Skeletal muscle satellite cell (primary cell): Measurements from ENCODE around the gene MYH13. TPM values are rescaled to one million over a fixed set of nuclear protein-coding genes. Genes with fewer than 3 reads are reported as not detected.

Experiments
- H3K27me3 ChIP-seq: 2 replicates; pipeline ENCODE4 v1.7.0; 2013; ENCODE audit warnings: low read length; ENCODE audit not compliant: control insufficient read depth, insufficient read depth
- H3K36me3 ChIP-seq: 2 replicates; pipeline ENCODE4 v1.7.0; 2013; ENCODE audit warnings: mild to moderate bottlenecking, control low read depth, low read length; ENCODE audit not compliant: insufficient read depth
- H3K4me1 ChIP-seq: 2 replicates; pipeline ENCODE4 v1.7.0; 2013; ENCODE audit warnings: low read length; ENCODE audit not compliant: control insufficient read depth, insufficient read depth
- H3K4me2 ChIP-seq: 2 replicates; pipeline ENCODE4 v1.7.0; 2013; ENCODE audit warnings: mild to moderate bottlenecking, low read length
- H3K4me3 ChIP-seq: 2 replicates; pipeline ENCODE4 v1.7.0; 2013; ENCODE audit warnings: low read length
- H3K9ac ChIP-seq: 2 replicates; pipeline ENCODE4 v1.7.0; 2013; ENCODE audit warnings: mild to moderate bottlenecking, low read depth, low read length, moderate library complexity
- H3K9me3 ChIP-seq: replicated peaks from 2 replicates; pipeline ENCODE4 v1.7.0; 2013; ENCODE audit warnings: mild to moderate bottlenecking, control low read depth, low read length
- total RNA-seq: library from RNA; depleted of rRNA; stranded (reverse); fragments of >200 nt; gene quantifications from 2 replicates; pipeline ENCODE4 v1.2.3, GENCODE V29; 2012; rRNA removed

Gene MYH13
- under 0.01 TPM in 1 of 2 replicates, not detected in the other for total RNA-seq

- no peaks in the 10 kb centered on the region for H3K36me3 ChIP-seq
- H3K4me3 ChIP-seq: no peak within 1 kb of the TSS
- no peaks in the 10 kb centered on the region for H3K27me3 ChIP-seq
- H3K4me1 ChIP-seq: peaks cover 9% of the 10 kb centered on the region
- no peak within 1 kb of the TSS for H3K9ac ChIP-seq
- H3K4me2 ChIP-seq: no peak within 1 kb of the TSS
- H3K9me3 ChIP-seq: no peaks in the 10 kb centered on the region
These were observed at the start of gene MYH13 for GRCh38 chr17:10372906-10373305. MYH13 (minus strand) TSS chr17:10373006; CDS start chr17:10364530, 8,476 bp downstream.

- no peaks in the 10 kb centered on the region for H3K36me3 ChIP-seq
- H3K4me2 ChIP-seq: no peak within 1 kb of the TSS
- no peak within 1 kb of the TSS for H3K4me3 ChIP-seq
- no peaks in the 10 kb centered on the region for H3K4me1 ChIP-seq
- H3K27me3 ChIP-seq: no peaks in the 10 kb centered on the region
- no peak within 1 kb of the TSS for H3K9ac ChIP-seq
- H3K9me3 ChIP-seq: no peaks in the 10 kb centered on the region
These were observed 49.2 kb upstream of the MYH13 start, which contains the start of gene MYH8 for GRCh38 chr17:10421900-10422542. MYH8 (minus strand) TSS chr17:10421950; CDS start chr17:10420227, 1,723 bp downstream.

DNA sequence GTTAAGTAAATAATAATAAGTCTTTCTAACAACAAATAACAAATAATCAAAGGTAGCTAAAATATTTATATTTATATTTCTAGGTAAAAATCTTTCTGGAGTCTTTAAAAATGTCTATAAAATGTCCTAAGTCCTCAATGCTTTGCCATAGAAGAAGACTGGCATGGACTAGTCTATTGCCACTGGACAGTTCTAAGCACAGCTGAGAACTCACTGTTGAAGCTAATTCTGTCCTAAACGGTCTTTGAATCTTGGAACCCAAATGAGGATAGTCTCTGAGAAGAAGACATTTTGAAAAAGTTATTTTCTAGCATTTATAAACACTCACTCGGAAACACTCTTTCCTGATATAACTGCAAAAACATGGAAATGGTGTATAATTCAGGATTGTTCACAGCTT is 48.4 kb upstream of the MYH13 start:
- H3K4me2 ChIP-seq: no peak overlapping the region

GRCh38 chr17:10420811-10421210 is 48.0 kb upstream of the MYH13 start:
- no peak overlapping the region for H3K4me2 ChIP-seq

More for the DNA sequence above, 48.4 kb upstream of the MYH13 start:
- no peak overlapping the region for H3K4me3 ChIP-seq
- no peaks in the 10 kb centered on the region for H3K4me1 ChIP-seq
- H3K9ac ChIP-seq: no peak overlapping the region
- no peaks in the 10 kb centered on the region for H3K27me3 ChIP-seq
- H3K36me3 ChIP-seq: no peaks in the 10 kb centered on the region
- no peaks in the 10 kb centered on the region for H3K9me3 ChIP-seq

GRCh38 chr17:10417431-10417830 is 44.6 kb upstream of the MYH13 start:
- no peaks in the 10 kb centered on the region for H3K4me1 ChIP-seq
- no peaks in the 10 kb centered on the region for H3K36me3 ChIP-seq
- no peaks in the 10 kb centered on the region for H3K27me3 ChIP-seq
- H3K4me3 ChIP-seq: no peak overlapping the region
- H3K9ac ChIP-seq: no peak overlapping the region
- H3K4me2 ChIP-seq: no peak overlapping the region
- H3K9me3 ChIP-seq: no peaks in the 10 kb centered on the region

More at GRCh38 chr17:10420811-10421210, 48.0 kb upstream of the MYH13 start:
- Histone ChIP-seq H3K36me3 (no peaks in the 10 kb centered on the region), H3K9ac (no peak overlapping the region), H3K27me3 (no peaks in the 10 kb centered on the region), H3K4me3 (no peak overlapping the region), H3K9me3 (no peaks in the 10 kb centered on the region), H3K4me1 (no peaks in the 10 kb centered on the region)

- Histone ChIP-seq H3K27me3 (no peaks in the 10 kb centered on the region), H3K4me2 (peak overlapping the region; percentile 27), H3K9ac (no peak overlapping the region), H3K4me1 (no peaks in the 10 kb centered on the region), H3K4me3 (no peak overlapping the region), H3K9me3 (no peaks in the 10 kb centered on the region), H3K36me3 (no peaks in the 10 kb centered on the region)
These were observed 42.4 kb upstream of the MYH13 start for GRCh38 chr17:10415161-10415560.

DNA sequence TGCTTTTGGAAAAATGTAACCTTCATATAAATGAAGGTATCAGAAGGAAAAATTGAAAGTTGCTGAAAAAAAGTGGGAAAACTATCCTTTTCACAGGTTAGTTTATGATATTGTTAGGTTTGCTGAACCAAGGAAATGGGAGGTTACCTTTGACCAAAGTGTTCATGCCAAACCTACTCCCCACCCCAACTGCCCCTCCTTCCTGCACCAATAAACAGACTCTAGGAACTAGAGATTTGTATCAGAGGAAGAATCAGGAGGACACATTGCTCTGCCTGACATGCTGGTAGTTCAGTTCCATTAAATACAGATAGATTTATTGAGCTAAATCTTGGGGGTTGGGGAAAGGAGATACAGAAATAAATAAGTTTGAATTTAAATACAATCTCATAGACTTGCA is 30.8 kb upstream of the MYH13 start:
- Histone ChIP-seq H3K4me1 (no peaks in the 10 kb centered on the region), H3K4me3 (no peak overlapping the region), H3K36me3 (no peaks in the 10 kb centered on the region), H3K27me3 (no peaks in the 10 kb centered on the region), H3K9ac (no peak overlapping the region), H3K4me2 (no peak overlapping the region), H3K9me3 (no peaks in the 10 kb centered on the region)

GRCh38 chr17:10398352-10398751 is 25.5 kb upstream of the MYH13 start:
- H3K9ac ChIP-seq: no peak overlapping the region
- H3K27me3 ChIP-seq: no peaks in the 10 kb centered on the region
- H3K4me2 ChIP-seq: no peak overlapping the region
- H3K36me3 ChIP-seq: no peaks in the 10 kb centered on the region
- peaks cover 3% of the 10 kb centered on the region for H3K4me1 ChIP-seq
- no peaks in the 10 kb centered on the region for H3K9me3 ChIP-seq
- H3K4me3 ChIP-seq: no peak overlapping the region

- Histone ChIP-seq H3K36me3 (no peaks in the 10 kb centered on the region), H3K9ac (no peak overlapping the region), H3K4me2 (no peak overlapping the region), H3K9me3 (no peaks in the 10 kb centered on the region), H3K4me1 (peaks cover 3% of the 10 kb centered on the region), H3K4me3 (no peak overlapping the region), H3K27me3 (no peaks in the 10 kb centered on the region)
These were observed 23.8 kb upstream of the MYH13 start for GRCh38 chr17:10396524-10397163.

- H3K36me3 ChIP-seq: no peaks in the 10 kb centered on the region
- H3K4me2 ChIP-seq: no peak overlapping the region
These were observed 21.5 kb upstream of the MYH13 start for GRCh38 chr17:10394201-10394887.

DNA sequence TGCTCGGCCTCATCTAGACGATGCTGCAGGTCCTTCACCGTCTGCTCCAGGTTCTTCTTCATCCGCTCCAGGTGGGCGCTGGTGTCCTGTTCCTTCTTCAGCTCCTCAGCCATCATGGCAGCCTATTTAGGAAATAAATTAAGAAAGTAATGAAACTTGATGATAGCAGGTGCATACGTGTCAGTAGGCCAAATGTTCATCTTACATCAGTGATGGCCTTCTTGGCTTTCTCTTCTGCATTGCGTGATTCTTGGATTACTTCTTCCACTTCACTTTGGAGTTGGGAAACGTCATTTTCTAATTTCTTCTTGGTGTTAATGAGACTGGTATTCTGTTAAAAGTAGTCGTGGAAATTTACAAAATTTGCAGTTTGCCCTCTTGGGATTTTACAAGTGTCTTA is 20.1 kb upstream of the MYH13 start:
- Histone ChIP-seq H3K9ac (no peak overlapping the region), H3K36me3 (no peaks in the 10 kb centered on the region), H3K4me3 (no peak overlapping the region), H3K4me1 (peaks cover 5% of the 10 kb centered on the region), H3K4me2 (no peak overlapping the region), H3K27me3 (no peaks in the 10 kb centered on the region), H3K9me3 (no peaks in the 10 kb centered on the region)

More at GRCh38 chr17:10394201-10394887, 21.5 kb upstream of the MYH13 start:
- Histone ChIP-seq H3K9ac (no peak overlapping the region), H3K4me1 (peaks cover 3% of the 10 kb centered on the region), H3K27me3 (no peaks in the 10 kb centered on the region), H3K4me3 (no peak overlapping the region), H3K9me3 (no peaks in the 10 kb centered on the region)
